Liver (tissue), 9 donors: ENCODE measurements around the gene CFDP1. TPM values are rescaled to one million over a fixed set of nuclear protein-coding genes. Genes with fewer than 3 reads are reported as not detected.
A peak's percentile ranks its signal among the peaks of the same experiment; 100 is the strongest.

ENCODE experiments used
- DNase-seq: peaks from one replicate; pipeline ENCODE4 v3.0.0-alpha.2; 2017; ENCODE audit warnings: low spot score
- H3K27ac ChIP-seq, 2 donors: one replicate each; pipeline ENCODE4 v1.7.0; 2013; ENCODE audit warnings: inconsistent platforms in 2 of 2, low read length in 2 of 2, control low read depth in 1 of 2, low read depth in 1 of 2, mild to moderate bottlenecking in 1 of 2
- H3K27me3 ChIP-seq, 4 donors: one replicate each; pipeline versions ENCODE4 v1.6.1 to v1.7.0; 2013; ENCODE audit warnings: low read length in 3 of 4, inconsistent platforms in 1 of 4, mild to moderate bottlenecking in 1 of 4, moderate library complexity in 1 of 4; ENCODE audit not compliant: control insufficient read depth in 4 of 4, insufficient read depth in 4 of 4
- H3K36me3 ChIP-seq, 4 donors: one replicate each; pipeline versions ENCODE4 v1.6.1 to v1.7.0; 2013; ENCODE audit warnings: low read length in 3 of 4, mild to moderate bottlenecking in 3 of 4, low read depth in 1 of 4, moderate library complexity in 1 of 4; ENCODE audit not compliant: control insufficient read depth in 4 of 4, insufficient read depth in 3 of 4
- H3K4me1 ChIP-seq, 4 donors: one replicate each; pipeline versions ENCODE4 v1.6.1 to v1.7.0; 2013; ENCODE audit warnings: low read length in 3 of 4, mild to moderate bottlenecking in 3 of 4, moderate library complexity in 1 of 4; ENCODE audit not compliant: control insufficient read depth in 4 of 4, insufficient read depth in 4 of 4
- H3K4me3 ChIP-seq, 3 donors: one replicate each; pipeline versions ENCODE4 v1.6.1 to v1.7.0; 2013; ENCODE audit warnings: low read length in 3 of 3, control low read depth in 1 of 3, low read depth in 1 of 3, mild to moderate bottlenecking in 1 of 3
- H3K9ac ChIP-seq, 2 donors: one replicate each; pipeline ENCODE4 v1.7.0; 2013; ENCODE audit warnings: low read length in 2 of 2, mild to moderate bottlenecking in 2 of 2, moderate library complexity in 2 of 2, control low read depth in 1 of 2, low read depth in 1 of 2
- H3K9me3 ChIP-seq, 4 donors: one replicate each; pipeline versions ENCODE4 v1.6.1 to v1.7.0; 2013; ENCODE audit warnings: low read length in 3 of 4; ENCODE audit not compliant: control insufficient read depth in 4 of 4
- ATF3 ChIP-seq: IDR thresholded peaks from 2 replicates; pipeline ENCODE4 v1.6.1; 2016; ENCODE audit warnings: antibody characterized with exemption
- CTCF ChIP-seq: fragments of 150-350 bp; IDR thresholded peaks from 2 replicates; pipeline ENCODE4 v1.5.1; 2017; ENCODE audit warnings: improper control_type of control experiment, low read depth, low read length; ENCODE audit not compliant: missing input control
- EGR1 ChIP-seq, 2 donors: IDR thresholded peaks; 2 replicates each; pipeline ENCODE4 v1.6.1; 2016 to 2018; ENCODE audit warnings: antibody characterized with exemption in 2 of 2, low read depth in 2 of 2
- FOXA1 ChIP-seq: IDR thresholded peaks from 2 replicates; pipeline ENCODE4 v1.6.1; 2016; ENCODE audit warnings: antibody characterized with exemption
- FOXA2 ChIP-seq: IDR thresholded peaks from 2 replicates; pipeline ENCODE4 v1.6.1; 2016; ENCODE audit warnings: antibody characterized with exemption
- GABPA ChIP-seq, 2 donors: IDR thresholded peaks in 1 of 2; conservative IDR thresholded peaks in 1 of 2; 2 replicates each; pipeline ENCODE4 v1.6.1; 2016; ENCODE audit warnings: antibody characterized with exemption in 2 of 2, mild to moderate bottlenecking in 1 of 2, moderate library complexity in 1 of 2
- HNF4A ChIP-seq, 2 donors: conservative IDR thresholded peaks; 2 replicates each; pipeline ENCODE4 v1.6.1; 2016; ENCODE audit warnings: antibody characterized with exemption in 2 of 2, mild to moderate bottlenecking in 2 of 2
- HNF4G ChIP-seq: IDR thresholded peaks from 2 replicates; pipeline ENCODE4 v1.6.1; 2016; ENCODE audit warnings: antibody characterized with exemption
- JUND ChIP-seq, 2 donors: IDR thresholded peaks; 2 replicates each; pipeline ENCODE4 v1.6.1; 2016; ENCODE audit warnings: antibody characterized with exemption in 2 of 2
- MAX ChIP-seq: IDR thresholded peaks from 2 replicates; pipeline ENCODE4 v1.6.1; 2016; ENCODE audit warnings: antibody characterized with exemption
- NR2F2 ChIP-seq: IDR thresholded peaks from 2 replicates; pipeline ENCODE4 v1.6.1; 2016; ENCODE audit warnings: antibody characterized with exemption
- RAD21 ChIP-seq, 2 donors: IDR thresholded peaks; 2 replicates each; pipeline ENCODE4 v1.6.1; 2016; ENCODE audit warnings: antibody characterized with exemption in 2 of 2, mild to moderate bottlenecking in 2 of 2
- REST ChIP-seq: IDR thresholded peaks from 2 replicates; pipeline ENCODE4 v1.6.1; 2016; ENCODE audit warnings: antibody characterized with exemption, mild to moderate bottlenecking
- RXRA ChIP-seq, 2 donors: IDR thresholded peaks; 2 replicates each; pipeline ENCODE4 v1.6.1; 2017 to 2018; ENCODE audit warnings: antibody characterized with exemption in 2 of 2, mild to moderate bottlenecking in 1 of 2
- SP1 ChIP-seq: IDR thresholded peaks from 2 replicates; pipeline ENCODE4 v1.6.1; 2018; ENCODE audit warnings: antibody characterized with exemption, mild to moderate bottlenecking
- TAF1 ChIP-seq: conservative IDR thresholded peaks from 2 replicates; pipeline ENCODE4 v1.6.1; 2016; ENCODE audit warnings: antibody characterized with exemption, mild to moderate bottlenecking
- YY1 ChIP-seq: IDR thresholded peaks from 2 replicates; pipeline ENCODE4 v1.6.1; 2016; ENCODE audit warnings: antibody characterized with exemption, mild to moderate bottlenecking
- ZBTB33 ChIP-seq: IDR thresholded peaks from 2 replicates; pipeline ENCODE4 v1.6.1; 2016; ENCODE audit warnings: antibody characterized with exemption
- WGBS: extraction: QIAGEN DNeasy Blood & Tissue Kit; methylation state at CpG from one replicate; pipeline ENCODE4 v1.1.7; 2013; 5-methylcytosine and 5-hydroxymethylcytosine counted together
- polyA plus RNA-seq, 2 donors: library from polyadenylated mRNA; stranded (reverse) in 1 of 2; unstranded in 1 of 2; fragments of 200-250 nt in 1 of 2; fragments of >200 nt in 1 of 2; fragmentation: Nextera tagmentation in 1 of 2; extraction: Ambion mirVana in 1 of 2; gene quantifications; one replicate each; pipeline versions ENCODE4 v1.2.1 to v1.2.3, GENCODE V29; 2013 to 2015
- total RNA-seq, 2 donors: library from RNA; depleted of rRNA; stranded (reverse); fragments of >200 nt; gene quantifications; one replicate each; pipeline ENCODE4 v1.2.3, GENCODE V29; 2014
- donor health status: healthy.
- donor health status: healthy.
- donor health status: healthy.
- donor health status: healthy.
- donor health status: healthy.

The CFDP1 gene
- total and polyA plus RNA-seq, 4 donors = 20.5 to 49.2 (median 33.9) TPM

- TF ChIP-seq SP1 (no peak), HNF4G (no peak), JUND (IDR thresholded peaks at IDR 0.05) (no peak), YY1 (peak; percentile 47), TAF1 (no peak), FOXA1 (no peak)
These were observed 183.1 kb downstream of the CFDP1 start (continued) for GRCh38 chr16:75250089-75250808.

- Histone ChIP-seq H3K36me3 (no peaks in the 10 kb centered on the region), H3K9ac (peak overlapping the region in 1 of 2 donors; percentile 66), H3K4me3 (peak overlapping the region in 1 of 3 donors; percentile 88), H3K4me1 (peaks cover 28 to 79% (median 48%) of the 10 kb centered on the region in 4 donors), H3K9me3 (no peaks in the 10 kb centered on the region), H3K27me3 (no peaks in the 10 kb centered on the region), H3K27ac (peak overlapping the region; percentile 51 to 97)
- TF ChIP-seq CTCF (no peak), FOXA2 (no peak), RAD21 (IDR thresholded peaks at IDR 0.05) (no peak), SP1 (no peak), HNF4A (conservative IDR thresholded peaks at IDR 0.05) (no peak), YY1 (no peak), FOXA1 (no peak), REST (no peak), HNF4G (no peak), TAF1 (no peak), ATF3 (no peak), ZBTB33 (no peak), JUND (IDR thresholded peaks at IDR 0.05) (no peak), GABPA (IDR thresholded peaks at IDR 0.05 in 1 of 2, conservative IDR thresholded peaks at IDR 0.05 in 1 of 2) (no peak), RXRA (IDR thresholded peaks at IDR 0.05) (no peak), NR2F2 (no peak), MAX (no peak), EGR1 (IDR thresholded peaks at IDR 0.05; ENCODE audit: low read depth in 2 of 2) (no peak)
- DNase-seq = no peak
- WGBS = 81% methylated on average over 5 of the region's 5 CpGs
These were observed 183.9 kb downstream of the CFDP1 start for GRCh38 chr16:75249441-75249840.
